ENCODE results near the gene NMNAT2. TPM values are rescaled to one million over a fixed set of nuclear protein-coding genes. Genes with fewer than 3 reads are reported as not detected.
A peak's percentile ranks its signal among the peaks of the same experiment; 100 is the strongest.

NMNAT2 gene
- total RNA-seq, 1 donor from 2014 or later: 1.7 TPM

GRCh38 chr1:183233113-183233512, 185.1 kb downstream of the NMNAT2 start:
- Histone ChIP-seq H3K27me3 (no peaks in the 10 kb centered on the region), H3K9me3 (no peaks in the 10 kb centered on the region), H3K36me3 (no peaks in the 10 kb centered on the region), H3K4me3 (no peak overlapping the region), H3K4me1 (peaks cover 22% of the 10 kb centered on the region), H3K27ac (peak overlapping the region; percentile 43)
- intact Hi-C loops (cut with DNase I): loop anchor here (10.0 kb wide), 1 partner anchor 268 kb away; no protein-coding TSS in a partner anchor
- TF ChIP-seq POLR2AphosphoS5 (IDR thresholded peaks at IDR 0.05; ENCODE audit: insufficient read depth in 1 of 2, low read depth in 1 of 2) (no peak), POLR2A (IDR thresholded peaks at IDR 0.05) (no peak)
- TF ChIP-seq, protein P1, sequence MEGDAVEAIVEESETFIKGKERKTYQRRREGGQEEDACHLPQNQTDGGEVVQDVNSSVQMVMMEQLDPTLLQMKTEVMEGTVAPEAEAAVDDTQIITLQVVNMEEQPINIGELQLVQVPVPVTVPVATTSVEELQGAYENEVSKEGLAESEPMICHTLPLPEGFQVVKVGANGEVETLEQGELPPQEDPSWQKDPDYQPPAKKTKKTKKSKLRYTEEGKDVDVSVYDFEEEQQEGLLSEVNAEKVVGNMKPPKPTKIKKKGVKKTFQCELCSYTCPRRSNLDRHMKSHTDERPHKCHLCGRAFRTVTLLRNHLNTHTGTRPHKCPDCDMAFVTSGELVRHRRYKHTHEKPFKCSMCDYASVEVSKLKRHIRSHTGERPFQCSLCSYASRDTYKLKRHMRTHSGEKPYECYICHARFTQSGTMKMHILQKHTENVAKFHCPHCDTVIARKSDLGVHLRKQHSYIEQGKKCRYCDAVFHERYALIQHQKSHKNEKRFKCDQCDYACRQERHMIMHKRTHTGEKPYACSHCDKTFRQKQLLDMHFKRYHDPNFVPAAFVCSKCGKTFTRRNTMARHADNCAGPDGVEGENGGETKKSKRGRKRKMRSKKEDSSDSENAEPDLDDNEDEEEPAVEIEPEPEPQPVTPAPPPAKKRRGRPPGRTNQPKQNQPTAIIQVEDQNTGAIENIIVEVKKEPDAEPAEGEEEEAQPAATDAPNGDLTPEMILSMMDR (IDR thresholded peaks at IDR 0.05): no peak
- DNase-seq (ENCODE audit: extremely low spot score in 2 of 2): no peak

DNA sequence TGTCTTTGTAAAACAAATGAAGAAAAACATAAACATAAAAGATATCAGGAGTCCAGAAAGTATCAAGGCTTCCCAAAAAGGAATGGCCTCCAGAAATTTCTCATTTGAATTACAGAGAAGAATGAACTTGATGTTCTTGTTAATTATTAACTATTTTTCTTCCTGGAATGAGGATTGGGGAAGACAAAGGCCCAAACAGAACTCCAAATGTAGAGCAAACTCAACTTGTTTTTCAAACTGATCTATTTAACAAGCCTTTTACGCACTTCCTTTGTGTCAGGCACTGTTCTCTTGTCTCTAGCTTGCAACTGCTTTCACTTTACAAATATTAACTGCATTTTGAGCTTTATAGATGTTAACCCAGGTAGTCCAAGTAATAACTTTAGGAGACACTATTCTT, 186.6 kb downstream of the NMNAT2 start:
- peaks cover 22% of the 10 kb centered on the region for H3K4me1 ChIP-seq
- peak overlapping the region; percentile 40 for H3K27ac ChIP-seq
- intact Hi-C loops (cut with DNase I): loop anchor here (10.0 kb wide), 1 partner anchor 267 kb away; no protein-coding TSS in a partner anchor
- TF ChIP-seq POLR2A (IDR thresholded peaks at IDR 0.05): no peak
- TF ChIP-seq, protein P1 (IDR thresholded peaks at IDR 0.05): no peak
- no peak for TF ChIP-seq POLR2AphosphoS5 (IDR thresholded peaks at IDR 0.05; ENCODE audit: insufficient read depth in 1 of 2, low read depth in 1 of 2)
- H3K4me3 ChIP-seq: no peak overlapping the region
- H3K27me3 ChIP-seq: no peaks in the 10 kb centered on the region
- H3K9me3 ChIP-seq: no peaks in the 10 kb centered on the region
- no peak for DNase-seq (ENCODE audit: extremely low spot score in 2 of 2)
- no peaks in the 10 kb centered on the region for H3K36me3 ChIP-seq

DNA sequence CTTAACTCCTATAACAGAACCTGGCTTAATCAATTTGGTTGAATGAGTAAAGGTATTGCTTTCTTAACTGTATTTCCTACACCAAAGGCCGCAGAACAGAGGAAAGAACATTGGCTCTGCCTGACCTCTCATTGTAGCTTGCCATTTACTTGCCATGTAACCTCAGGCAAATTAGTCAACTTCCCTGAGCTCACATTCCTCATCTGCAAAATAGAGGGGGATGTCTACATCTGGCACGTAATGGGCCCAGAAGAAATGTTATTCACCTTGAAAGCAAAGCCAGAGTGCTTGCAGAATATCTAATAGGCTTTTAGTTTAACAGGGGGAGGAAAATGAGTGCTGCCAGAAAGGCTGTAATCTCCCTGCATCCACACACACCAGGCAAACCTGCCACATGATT, 187.8 kb downstream of the NMNAT2 start:
- intact Hi-C loops (cut with DNase I): loop anchor here (10.0 kb wide), 1 partner anchor 266 kb away; no protein-coding TSS in a partner anchor
- H3K27me3 ChIP-seq: no peaks in the 10 kb centered on the region
- H3K27ac ChIP-seq: no peak overlapping the region
- H3K36me3 ChIP-seq: no peaks in the 10 kb centered on the region
- no peak for DNase-seq (ENCODE audit: extremely low spot score in 2 of 2)
- TF ChIP-seq, protein P1 (IDR thresholded peaks at IDR 0.05): no peak
- no peak for TF ChIP-seq POLR2AphosphoS5 (IDR thresholded peaks at IDR 0.05; ENCODE audit: insufficient read depth in 1 of 2, low read depth in 1 of 2)
- H3K4me3 ChIP-seq: no peak overlapping the region
- peaks cover 17% of the 10 kb centered on the region for H3K4me1 ChIP-seq
- no peaks in the 10 kb centered on the region for H3K9me3 ChIP-seq

DNA sequence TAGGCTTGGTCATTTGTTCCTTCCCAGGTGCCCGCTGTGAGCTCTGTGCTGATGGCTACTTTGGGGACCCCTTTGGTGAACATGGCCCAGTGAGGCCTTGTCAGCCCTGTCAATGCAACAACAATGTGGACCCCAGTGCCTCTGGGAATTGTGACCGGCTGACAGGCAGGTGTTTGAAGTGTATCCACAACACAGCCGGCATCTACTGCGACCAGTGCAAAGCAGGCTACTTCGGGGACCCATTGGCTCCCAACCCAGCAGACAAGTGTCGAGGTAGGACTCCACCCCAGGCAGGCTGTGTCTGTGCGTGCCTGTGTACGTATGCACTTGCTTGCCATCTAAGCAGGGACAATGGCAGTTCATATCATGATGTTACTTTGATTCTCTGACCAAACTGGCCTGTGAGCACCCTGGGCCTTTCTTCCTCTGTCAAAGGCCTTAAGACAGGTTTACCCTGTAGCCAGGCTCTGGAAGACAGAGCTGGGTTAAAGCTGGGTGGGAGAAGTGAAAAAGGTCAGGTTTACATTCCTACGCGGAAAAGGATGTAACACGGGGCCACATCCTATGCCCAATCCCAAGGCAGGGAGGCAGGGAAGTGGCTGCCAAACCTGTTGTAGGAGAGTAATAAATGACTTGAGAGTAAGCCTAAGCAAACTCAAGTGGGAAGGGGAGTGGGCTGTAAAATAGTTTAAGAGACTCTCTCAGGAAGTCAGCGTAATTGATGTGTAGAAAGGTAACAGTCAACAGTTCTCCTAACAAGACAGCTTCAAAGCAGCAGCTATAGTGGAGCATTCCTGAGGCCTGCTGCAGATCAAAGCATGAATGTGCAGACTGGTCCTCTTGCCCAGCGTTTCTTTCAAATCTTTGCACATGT, 189.6 kb downstream of the NMNAT2 start:
- no peak overlapping the region for H3K4me3 ChIP-seq
- TF ChIP-seq POLR2AphosphoS5 (IDR thresholded peaks at IDR 0.05; ENCODE audit: insufficient read depth in 1 of 2, low read depth in 1 of 2) (no peak), POLR2A (IDR thresholded peaks at IDR 0.05) (no peak)
- TF ChIP-seq, protein P1 (IDR thresholded peaks at IDR 0.05): no peak
- H3K4me1 ChIP-seq: peaks cover 4% of the 10 kb centered on the region
- peak in 1 of 2 donors; percentile 64 for DNase-seq (ENCODE audit: extremely low spot score in 2 of 2)
- no peaks in the 10 kb centered on the region for H3K9me3 ChIP-seq
- H3K27me3 ChIP-seq: no peaks in the 10 kb centered on the region
- intact Hi-C loops (cut with DNase I): no loop called here
- H3K27ac ChIP-seq: no peak overlapping the region
- no peaks in the 10 kb centered on the region for H3K36me3 ChIP-seq
